Pons (tissue), 1 donor: ENCODE data around the gene SYT1.
"Not testable (repeated sequence)": the region's sequence is repeated elsewhere in the genome, so short reads cannot be mapped to it uniquely, and the experiment has no call there.

Experiments used
- DNase-seq: peaks from one replicate; pipeline ENCODE4 v3.0.0-alpha.2; 2016; ENCODE audit warnings: low spot score

The SYT1 gene

DNA sequence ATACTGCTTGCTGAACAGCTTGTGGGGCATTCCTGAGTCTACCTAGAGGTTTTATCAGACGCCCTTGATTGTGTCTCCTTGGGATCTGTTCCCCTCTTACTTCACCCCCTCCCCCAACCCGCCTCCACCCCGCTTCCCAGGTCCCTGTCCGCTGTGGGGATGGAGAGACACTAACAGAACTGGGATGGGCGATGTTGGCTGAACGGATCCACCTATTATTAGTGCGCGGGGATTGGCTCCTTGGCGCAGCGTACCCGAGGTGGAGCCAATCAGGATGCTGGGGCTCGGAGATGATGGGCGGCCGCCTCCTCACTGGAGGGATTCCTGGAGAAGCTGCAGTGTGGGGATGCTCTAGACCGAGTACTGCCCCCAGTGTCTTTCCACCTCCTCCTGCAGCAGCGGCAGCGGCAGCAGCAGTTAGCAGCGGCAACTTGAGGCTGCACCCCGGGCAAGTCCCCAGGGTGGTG, at the start of gene SYT1:
TSS of gene SYT1 (plus strand) at position 372 of the 467 bp plus-strand sequence.
- DNase-seq = peak; percentile 35

- no peak for DNase-seq
Measured at GRCh38 chr12:78818487-78818886, 46.1 kb upstream of the SYT1 start.

DNA sequence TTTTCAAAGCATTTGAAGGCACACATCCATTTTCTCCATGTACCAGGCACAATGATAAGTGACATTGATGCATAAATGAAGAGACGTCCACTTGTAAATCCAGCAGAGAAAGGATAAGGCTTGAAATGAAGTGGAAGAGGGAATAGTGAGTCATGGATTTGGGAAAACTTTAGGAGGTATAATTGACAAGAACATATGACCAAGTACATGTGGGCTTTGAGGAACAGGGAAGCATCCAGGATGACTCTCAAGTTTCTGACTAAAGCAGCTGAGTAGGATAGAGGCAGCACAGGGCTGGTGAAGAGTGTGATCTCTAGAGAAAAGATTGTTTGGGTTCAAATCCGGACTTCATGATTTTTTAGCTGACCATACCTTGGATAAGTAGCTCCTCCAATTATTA, 43.6 kb upstream of the SYT1 start:
- DNase-seq = no peak

DNA sequence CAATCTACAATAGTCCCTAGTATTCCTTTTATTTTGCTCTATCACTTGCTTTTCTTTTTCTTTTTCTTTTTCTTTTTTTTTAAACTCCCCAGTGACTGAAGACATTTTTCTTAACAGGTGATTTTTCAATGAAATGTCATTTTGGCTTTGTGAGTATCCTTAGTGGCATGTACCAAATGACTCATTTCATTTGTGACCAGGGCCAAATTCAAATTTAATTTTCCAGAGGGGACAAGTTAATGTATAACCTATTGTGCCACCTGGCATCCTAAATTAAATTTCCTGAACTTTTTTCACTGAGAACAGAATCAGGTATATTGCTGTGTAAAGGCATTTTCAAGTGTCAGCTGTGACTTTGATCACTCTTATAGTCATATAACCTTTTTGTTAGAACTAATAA, 39.7 kb upstream of the SYT1 start:
- DNase-seq = no peak

- DNase-seq = no peak
Measured at GRCh38 chr12:78829690-78830089, 34.9 kb upstream of the SYT1 start.

GRCh38 chr12:78835493-78835892, 29.1 kb upstream of the SYT1 start:
- DNase-seq = no peak

DNA sequence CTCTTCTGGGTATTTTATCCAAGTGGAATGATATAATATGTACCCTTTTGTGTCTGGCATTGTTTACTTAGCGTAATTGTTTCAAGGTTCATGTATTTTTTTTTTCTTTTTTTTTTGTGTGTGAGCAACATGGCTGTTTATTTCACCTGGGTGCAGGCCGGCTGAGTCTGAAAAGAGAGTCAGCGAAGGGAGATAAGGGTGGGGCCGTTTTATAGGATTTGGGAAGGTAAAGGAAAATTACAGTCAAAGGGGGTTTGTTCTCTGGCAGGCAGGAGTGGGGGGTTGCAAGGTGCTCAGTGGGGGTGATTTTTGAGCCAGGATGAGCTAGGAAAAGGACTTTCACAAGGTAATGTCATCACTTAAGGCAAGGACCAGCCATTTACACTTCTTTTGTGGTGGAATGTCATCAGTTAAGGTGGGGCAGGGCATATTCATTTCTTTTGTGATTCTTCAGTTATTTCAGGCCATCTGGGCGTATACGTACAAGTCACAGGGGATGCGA, 24.0 kb upstream of the SYT1 start:
- not testable (repeated sequence) for DNase-seq

DNA sequence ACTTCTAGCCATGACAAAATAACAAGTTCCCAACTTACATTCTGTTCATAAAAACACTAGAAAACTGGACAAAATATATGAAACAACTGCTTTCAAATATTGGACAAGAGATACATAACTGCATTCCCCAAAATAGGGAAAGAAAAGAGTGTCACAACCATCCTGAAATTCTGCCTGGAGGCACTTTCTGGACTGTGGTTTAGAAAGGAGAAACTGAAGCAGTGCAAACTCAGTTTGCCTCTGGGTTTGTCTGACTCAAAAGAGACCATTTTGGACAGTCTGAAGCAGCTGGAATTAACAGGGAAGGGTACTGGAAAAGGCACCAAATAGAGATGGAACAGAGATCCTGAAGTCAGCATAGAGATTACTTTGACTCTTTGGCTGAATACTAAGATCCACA, 11.3 kb upstream of the SYT1 start:
- no peak for DNase-seq

- DNase-seq = no peak
Measured at GRCh38 chr12:78863482-78864402, 832 bp upstream of the SYT1 start.

GRCh38 chr12:78864870-78865463, 393 bp downstream of the SYT1 start:
- DNase-seq = no peak

DNA sequence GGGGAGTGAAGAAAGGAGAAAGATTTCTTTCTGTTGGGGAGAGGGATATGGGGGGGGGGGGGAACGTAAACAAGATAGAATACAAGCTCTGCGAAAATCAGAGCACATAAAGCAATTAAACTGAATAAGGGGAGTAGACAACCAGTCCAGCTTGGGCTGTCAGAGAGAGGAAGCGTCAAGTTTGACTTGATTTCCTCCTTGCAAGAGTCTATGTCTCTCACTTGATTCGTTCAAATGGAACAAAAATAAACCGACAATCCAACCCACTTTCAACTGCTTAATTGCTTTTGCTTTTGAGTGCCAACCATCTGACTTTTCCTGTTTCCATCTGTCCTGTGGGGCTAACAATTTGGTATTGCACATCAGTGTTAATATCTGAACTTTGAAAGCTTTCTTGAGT, 942 bp downstream of the SYT1 start:
- no peak for DNase-seq

DNA sequence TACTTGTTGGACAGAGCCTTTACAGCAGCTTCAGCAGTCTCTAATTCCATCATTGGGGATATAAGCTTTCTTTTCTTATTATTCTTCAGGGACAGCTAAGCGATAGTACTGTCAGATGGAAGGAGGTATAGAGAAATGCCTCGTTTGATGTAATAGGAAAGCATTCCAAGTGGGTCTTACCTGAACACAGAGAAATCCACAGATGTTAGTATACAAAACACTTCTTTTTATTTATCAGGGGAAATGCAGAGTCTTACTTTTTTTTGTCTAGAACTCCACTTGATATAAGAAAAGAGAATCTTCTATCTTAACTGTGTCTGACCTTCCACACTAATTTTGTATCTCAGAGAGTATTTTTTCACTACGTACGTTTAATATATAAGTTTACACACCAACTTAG, 1.9 kb downstream of the SYT1 start:
- no peak for DNase-seq

GRCh38 chr12:78870539-78870938, 6.0 kb downstream of the SYT1 start:
- DNase-seq = no peak

- no peak for DNase-seq
Measured at GRCh38 chr12:78871566-78871965, 7.0 kb downstream of the SYT1 start.

DNA sequence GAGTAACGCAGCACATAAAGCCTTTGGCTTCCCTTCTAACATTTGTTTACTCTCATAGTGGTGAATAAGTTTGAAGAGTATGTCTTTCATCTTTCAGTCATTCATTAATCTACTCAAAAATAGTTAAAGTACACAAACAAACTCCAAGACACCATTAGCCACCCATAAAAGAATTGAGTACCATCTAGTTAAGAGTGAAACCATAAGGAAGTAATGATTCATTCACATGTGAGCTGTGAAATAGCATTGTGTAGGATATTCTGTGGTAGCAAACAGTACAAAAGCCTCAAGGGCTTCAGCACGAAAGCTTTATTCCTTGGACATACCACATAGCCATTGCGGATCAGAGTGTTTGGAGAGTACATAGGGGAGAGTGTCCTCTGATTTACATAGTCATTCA, 13.9 kb downstream of the SYT1 start:
- DNase-seq = no peak

- no peak for DNase-seq
Measured at GRCh38 chr12:78878866-78879265, 14.3 kb downstream of the SYT1 start.

DNA sequence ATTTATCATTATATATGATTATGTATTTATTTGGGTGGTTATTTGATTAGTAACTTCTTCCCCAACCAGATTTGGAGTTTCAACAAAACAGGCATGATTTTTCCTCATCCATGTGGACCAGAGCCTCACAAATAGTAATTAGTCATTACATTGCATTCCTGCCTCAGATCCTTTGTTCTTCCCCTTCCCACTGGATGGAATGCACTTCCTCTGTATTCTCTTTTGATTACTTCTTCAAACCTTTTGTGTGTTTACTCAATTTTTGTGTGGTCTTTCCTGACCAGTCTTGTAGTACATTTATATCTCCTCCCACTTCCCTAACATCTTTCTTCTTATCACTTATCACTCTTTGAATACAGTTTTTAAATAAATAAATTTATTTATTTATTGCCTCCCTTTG, 15.5 kb downstream of the SYT1 start:
- DNase-seq = no peak

DNA sequence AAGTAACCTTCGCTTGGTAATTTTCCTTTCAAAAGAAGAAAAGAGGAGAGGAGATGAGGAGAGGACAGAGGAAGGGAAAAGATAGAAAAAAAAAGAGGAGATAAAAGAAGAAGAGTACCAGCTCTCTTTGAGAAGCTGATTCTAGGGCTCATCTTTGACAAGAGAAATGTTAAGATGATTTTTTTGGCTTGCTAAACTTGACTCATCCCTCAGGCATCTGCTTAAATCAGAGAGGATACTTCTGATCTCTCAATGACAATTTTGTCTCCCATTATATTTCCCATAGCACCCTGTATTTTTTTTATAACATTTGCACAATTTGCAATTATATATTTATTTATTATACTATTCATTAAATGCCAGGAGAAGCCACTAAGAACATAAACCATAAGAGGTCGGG, 17.1 kb downstream of the SYT1 start:
- DNase-seq = no peak

DNA sequence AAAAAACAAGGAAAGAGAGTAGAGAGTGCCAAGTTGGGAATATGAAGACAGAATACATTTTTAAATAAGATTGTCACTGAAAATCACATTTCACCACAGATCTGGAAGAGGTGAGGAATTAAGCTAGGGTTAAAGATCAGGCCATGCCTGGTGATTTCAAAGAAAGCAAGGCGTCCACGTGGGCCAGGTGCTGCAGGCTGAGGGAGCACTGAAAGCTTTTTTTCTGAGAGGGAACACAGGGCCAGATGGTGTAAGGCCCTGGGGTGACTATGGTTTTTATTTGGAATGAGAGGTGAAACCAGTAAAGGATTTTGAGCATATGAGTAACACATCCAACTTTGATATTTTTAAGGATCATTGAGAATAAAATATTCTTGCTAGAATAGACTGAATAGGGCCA, 20.9 kb downstream of the SYT1 start:
- no peak for DNase-seq

DNA sequence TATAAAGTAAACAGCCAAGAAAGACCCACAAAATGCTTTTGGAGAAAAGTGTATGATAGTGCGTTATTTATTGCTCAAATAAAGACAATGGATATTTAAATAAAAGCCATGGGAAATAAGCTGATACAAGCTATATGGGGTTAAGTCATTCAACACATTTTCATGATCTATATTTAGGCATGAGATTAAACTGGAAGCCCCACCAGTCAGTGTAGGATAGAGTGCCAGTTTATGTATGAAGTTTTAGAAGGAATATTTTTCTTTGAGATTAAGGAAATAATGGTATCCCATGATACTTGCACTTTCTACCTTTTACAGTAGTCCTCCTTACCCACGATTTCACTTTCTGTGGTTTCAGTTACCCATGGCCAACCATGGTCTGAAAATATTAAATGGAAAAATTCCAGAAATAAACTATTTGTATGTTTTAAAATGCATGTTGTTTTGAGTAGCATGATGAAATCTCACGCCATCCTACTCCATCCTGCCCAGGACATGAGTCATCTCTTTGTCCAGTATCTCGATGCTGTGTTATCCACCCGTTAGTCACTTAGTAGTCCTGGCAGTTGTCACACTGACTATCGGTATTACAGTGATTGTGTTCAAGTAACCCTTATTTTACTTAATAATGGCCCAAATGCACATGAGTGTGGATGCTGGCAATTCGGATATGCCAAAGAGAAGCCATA, 22.3 kb downstream of the SYT1 start:
- DNase-seq = no peak

GRCh38 chr12:78887444-78887843, 22.9 kb downstream of the SYT1 start:
- DNase-seq = no peak

- DNase-seq = no peak
Measured at GRCh38 chr12:78888568-78888967, 24.0 kb downstream of the SYT1 start.
